GM21717 (cell line): Measurements from ENCODE around the gene LRRC40.

ENCODE experiments used
- ATAC-seq: cut with Tn5 transposase; IDR thresholded peaks from one replicate; pipeline ENCODE4 v1.9.1; 2021; ENCODE audit warnings: mild to moderate bottlenecking, moderate library complexity; ENCODE audit not compliant: unreplicated experiment

LRRC40 gene

DNA sequence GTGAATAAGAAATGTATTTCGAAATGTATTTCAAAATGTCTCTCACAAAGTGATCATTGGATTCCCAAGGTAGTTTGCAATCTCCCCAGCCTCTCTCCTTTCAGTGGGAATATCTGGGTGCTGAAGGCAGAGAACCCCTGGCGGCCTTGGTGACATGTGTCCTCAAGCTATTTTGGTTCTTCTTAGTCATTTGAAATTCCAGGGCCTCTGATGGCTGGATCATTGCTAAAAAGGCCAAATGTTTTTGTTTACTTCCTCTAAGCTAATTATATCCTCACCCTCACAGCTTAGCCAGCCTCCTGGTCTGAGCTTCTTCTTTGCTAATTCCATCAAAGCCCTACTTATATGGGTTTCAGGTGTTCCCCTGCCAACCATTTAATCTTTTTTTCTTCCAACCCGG lies 71.2 kb downstream of the LRRC40 start:
- ATAC-seq = no peak

DNA sequence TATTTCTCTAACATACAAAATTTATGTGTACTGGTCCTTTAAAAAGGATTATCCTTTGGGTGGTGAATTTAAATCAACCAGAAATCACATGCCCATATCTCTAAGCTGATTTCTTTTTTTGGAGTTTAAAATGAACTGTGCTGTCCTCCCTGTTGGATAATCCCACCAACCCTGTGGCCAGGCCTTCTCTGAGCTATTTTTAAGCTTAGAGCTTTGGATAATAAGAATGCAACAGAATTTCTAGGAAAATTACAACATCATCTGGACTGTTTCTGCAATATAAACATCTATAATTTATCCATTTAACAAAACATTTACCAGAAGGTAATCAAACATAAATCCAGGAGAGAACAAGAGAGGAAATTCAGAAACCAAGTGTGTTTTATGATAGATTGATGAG lies 88.3 kb downstream of the LRRC40 start:
- no peak for ATAC-seq

DNA sequence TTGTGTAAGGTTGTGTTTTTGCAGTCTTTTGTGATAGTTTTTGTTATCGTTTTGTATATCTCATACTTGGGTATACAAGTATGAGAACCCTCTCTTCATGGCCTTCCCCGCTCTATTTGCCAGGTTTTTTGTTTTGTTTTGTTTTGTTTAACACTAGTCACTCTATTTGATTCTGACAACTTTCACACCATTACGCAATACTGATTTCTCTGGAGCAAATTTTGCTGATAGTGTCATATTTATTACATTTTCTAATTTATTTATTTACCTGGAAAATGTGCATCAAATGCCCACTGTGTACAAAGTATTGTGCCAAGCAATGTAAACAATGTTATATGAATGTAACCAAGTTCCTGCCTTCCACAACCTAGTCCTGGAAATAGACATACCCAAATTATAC lies 90.1 kb downstream of the LRRC40 start:
- ATAC-seq = no peak

DNA sequence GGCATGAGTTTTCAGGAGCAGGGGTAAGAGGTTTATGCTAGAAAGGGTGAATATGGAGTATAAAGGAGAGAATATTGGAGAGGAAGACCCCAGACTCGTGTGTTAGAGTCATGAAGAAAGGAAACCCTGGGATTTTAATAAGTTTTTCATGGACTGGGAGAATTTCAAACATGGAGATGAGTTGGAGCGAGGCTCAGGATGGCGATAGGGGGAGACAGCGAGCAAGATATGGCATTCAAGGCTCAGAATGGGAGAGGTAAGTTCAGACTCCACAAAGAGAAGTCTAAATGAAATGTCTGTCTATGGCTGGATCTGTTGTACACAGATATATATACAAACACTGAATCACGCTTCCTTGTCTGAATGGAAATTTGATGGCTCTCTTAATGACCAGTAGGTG lies 92.5 kb downstream of the LRRC40 start:
- no peak for ATAC-seq

DNA sequence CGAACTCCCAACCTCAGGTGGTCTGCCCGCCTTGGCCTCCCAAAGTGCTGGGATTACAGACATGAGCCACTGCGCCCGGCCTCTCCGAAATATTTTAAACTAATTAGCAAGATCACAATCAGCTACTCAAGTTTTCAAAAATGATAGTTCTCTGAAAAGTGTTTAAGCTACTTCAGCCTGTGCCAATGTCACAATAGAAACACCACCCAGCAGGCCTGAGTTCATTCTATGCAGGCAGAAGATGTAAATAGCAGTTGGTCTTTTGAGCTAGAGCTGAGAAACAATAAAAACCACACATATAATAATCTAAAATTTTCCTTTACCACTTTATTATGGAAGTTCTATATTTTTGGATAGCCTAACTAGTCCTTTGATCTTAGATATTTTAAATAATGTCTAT lies 96.1 kb downstream of the LRRC40 start:
- ATAC-seq = no peak

DNA sequence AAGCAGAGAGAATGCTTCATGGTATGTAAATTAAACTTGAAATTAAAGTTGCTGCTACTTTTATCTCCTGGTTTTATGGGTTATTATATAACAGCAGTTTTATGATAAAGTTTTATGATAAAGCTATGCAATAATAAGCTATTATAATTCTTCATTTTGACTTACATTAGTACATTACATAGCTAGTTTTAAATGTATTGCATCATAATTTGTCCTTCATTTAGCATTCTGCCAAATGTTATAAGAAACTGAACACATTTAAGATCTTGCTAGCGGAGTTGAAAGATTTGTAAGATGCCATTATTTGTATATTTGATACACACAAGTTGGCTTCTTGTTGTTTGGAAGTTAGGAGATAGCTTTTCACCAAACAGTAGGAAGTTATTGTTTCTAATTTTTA lies 101.6 kb downstream of the LRRC40 start:
- no peak for ATAC-seq

DNA sequence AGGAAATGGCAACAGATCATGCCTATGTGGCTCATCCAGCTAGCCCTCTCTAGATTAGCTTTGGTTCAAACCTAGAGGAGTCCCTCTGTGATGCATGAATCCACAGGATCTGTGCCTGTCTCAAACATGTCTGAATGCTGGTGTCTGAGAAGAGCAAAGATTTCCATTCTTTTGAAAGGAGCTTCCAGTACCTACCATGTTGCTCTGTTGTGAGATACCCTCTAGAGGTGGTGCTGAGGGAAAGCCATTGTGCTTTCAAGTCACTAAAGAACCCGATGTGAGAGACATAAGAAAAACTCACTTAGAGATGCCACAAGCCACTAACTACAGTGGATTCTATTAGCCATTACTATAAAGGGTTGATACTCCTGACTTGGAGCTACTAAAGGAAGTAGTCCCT lies 103.6 kb downstream of the LRRC40 start:
- ATAC-seq = no peak

DNA sequence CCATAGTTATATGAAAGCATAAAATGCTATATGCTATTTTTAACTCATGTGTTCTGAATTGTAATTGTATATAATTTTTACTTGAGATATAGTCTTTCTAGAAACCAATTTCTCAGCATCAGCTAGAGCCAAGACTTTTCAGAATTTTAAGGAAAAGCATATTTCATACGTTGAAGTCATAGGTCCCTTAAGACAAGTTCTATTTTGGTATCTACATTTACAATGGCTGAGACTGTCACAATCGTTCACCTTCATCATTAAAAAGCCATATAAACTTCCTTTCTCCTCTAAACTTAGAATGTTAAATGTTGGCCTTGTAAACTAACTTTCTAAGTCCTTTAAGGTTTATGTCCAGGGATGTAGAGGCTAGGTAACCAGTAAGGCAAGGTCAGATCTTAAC lies 104.1 kb downstream of the LRRC40 start:
- ATAC-seq = no peak
